Measurements from ENCODE around the gene ANTXR1.

DNA sequence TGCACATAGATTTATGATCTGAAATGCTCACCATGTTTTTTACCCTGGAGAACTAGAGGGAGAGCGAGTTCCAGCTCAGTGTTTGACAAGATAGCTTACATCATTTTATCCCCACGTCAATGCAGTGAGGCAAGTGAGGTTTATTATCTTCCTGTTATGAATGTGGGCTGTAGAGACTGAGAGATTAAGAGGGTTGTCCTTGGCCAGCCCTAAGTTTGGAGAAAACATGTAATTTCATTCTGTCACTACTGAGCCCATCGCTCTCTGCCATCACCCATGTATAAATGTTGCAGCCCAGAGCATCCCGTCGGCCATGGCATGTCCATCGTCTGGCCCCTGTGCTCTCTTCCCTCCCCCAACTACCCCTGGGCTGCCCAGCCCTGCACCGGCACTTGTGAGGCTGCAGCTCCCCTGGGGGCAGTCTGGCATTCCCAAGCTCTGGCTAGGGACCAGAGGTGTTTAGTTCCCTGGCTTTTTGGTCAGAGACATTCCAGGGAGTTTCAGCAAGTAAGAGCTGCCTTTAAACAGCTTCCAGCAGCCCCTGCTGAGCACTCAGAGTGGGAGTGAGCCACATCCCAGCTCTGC, 136.7 kb downstream of the ANTXR1 start:
- TF ChIP-seq, protein P1, sequence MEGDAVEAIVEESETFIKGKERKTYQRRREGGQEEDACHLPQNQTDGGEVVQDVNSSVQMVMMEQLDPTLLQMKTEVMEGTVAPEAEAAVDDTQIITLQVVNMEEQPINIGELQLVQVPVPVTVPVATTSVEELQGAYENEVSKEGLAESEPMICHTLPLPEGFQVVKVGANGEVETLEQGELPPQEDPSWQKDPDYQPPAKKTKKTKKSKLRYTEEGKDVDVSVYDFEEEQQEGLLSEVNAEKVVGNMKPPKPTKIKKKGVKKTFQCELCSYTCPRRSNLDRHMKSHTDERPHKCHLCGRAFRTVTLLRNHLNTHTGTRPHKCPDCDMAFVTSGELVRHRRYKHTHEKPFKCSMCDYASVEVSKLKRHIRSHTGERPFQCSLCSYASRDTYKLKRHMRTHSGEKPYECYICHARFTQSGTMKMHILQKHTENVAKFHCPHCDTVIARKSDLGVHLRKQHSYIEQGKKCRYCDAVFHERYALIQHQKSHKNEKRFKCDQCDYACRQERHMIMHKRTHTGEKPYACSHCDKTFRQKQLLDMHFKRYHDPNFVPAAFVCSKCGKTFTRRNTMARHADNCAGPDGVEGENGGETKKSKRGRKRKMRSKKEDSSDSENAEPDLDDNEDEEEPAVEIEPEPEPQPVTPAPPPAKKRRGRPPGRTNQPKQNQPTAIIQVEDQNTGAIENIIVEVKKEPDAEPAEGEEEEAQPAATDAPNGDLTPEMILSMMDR (conservative IDR thresholded peaks at IDR 0.05 in 1 of 2, IDR thresholded peaks at IDR 0.05 in 1 of 2; ENCODE audit: low read depth in 1 of 2, low read length in 2 of 2), result no peak
- no peak for TF ChIP-seq EZH2 (IDR thresholded peaks at IDR 0.05; ENCODE audit: low read length, missing control alignments)
